Stimulated activated CD4-positive, alpha-beta T cell treated with anti-CD3 and anti-CD28 coated beads, Interleukin-1b, Interleukin-23, amount 100 ng/mL, for 24 hours (primary cell): ENCODE results near the gene GRIK3.

Experiments used
- DNase-seq, 4 experiments: peaks; one replicate each; pipeline ENCODE4 v3.0.0-alpha.2; 2020; ENCODE audit warnings: low read depth in 4 of 4, low spot score in 1 of 4

The GRIK3 gene

DNA sequence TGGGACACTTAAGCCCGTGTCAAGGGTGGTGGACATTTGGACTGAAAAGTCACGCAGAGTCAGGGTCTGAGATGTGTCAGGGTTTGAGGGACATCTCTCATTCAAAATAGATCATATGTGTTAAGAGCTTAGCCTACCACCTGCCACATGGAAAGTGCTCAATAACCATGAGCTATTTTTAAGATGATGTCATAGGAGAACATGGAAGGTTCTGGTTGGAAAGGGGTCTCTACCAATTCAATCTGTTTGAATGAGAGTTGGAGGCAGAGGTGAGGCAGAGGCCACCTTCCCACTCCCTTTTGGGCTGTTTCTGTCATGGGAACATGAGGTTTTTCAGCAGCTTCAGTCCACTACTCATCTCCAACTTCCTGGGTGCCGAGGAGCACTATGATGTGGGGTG is 239.9 kb downstream of the GRIK3 start:
- DNase-seq = no peak

DNA sequence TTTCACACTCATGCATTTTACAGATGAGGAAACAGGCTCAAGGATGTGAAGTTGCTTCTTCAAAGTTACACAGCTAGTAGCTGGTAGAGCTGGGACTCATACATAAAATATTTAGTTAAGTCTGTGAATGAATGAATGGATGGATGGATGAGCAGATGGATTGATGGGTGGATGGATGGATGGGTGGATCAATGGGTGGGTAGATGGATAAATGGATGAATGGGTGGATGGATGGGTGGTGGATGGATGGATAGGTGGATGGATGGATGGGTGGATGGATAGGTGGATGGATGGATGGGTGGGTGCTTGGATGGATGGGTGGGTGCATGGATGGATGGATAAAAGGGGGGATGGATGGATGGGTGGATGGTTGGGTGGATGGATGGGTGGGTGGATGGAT is 240.9 kb downstream of the GRIK3 start:
- no peak for DNase-seq

DNA sequence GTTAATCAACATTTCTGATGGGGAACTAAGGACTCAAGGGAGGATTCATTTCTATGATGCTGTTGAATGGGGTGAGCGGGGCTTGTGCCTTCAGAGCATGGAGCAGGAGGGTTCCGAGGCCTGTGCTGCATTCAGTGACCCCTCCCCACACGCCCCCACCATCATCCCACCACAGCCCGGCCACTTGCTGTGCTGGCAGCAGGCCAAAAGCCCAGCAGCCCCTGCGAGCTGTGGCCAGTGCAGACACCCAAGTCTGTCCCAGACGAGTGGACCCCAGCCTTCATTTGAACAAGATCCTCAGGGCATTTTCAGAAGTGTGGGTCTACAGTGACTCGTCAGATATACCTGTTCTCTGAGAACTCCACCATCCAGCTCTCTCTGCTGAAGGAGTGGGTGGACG is 242.0 kb downstream of the GRIK3 start:
- no peak for DNase-seq

DNA sequence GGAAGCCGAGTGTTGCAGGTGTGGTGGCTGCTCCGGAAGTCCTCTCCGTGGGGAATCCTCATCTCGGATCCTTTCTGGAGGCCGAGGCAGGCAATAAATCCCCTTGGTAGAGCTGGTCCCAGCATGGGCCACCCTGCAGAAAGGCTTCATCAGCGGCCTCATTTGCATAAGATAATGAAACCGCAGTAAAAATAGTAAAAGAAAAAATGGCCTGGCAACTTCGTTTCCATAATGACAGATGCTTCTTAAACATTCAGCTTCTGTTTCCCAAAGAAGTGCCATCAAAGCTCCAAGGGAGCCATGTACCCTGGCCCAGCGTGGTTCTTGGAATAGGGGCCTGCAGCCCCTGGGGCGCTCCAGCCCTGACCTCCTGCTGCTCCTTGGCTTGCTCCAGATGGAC is 244.1 kb downstream of the GRIK3 start:
- no peak for DNase-seq

DNA sequence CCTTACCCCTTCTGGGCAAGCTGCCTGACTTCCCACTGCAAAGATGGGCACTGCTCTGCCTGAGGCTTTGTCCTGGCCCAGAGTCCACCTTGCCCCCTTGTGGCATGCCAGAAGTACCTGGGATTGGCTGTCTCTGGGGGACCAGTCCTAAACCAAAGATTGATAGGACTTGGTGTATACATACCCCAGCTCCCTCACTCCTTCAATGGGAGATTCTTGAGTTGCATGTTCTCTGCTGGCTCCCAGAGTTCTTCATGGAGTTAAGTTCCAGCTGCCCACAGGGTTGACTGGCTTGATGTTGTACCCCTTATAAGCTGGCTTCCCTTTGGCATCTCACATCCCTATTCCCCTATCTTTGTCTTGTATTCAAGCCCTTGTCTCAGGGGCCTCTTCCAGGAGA is 244.8 kb downstream of the GRIK3 start:
- DNase-seq = no peak

GRCh38 chr1:36787312-36787913 is 246.9 kb downstream of the GRIK3 start:
- no peak for DNase-seq

- DNase-seq = no peak
These were observed 247.9 kb downstream of the GRIK3 start for GRCh38 chr1:36786425-36786824.

- no peak for DNase-seq
These were observed 250.0 kb downstream of the GRIK3 start for GRCh38 chr1:36784147-36784859.

- DNase-seq = no peak
These were observed 250.8 kb downstream of the GRIK3 start for GRCh38 chr1:36783475-36783874.

- no peak for DNase-seq
These were observed 251.5 kb downstream of the GRIK3 start for GRCh38 chr1:36782785-36783184.

DNA sequence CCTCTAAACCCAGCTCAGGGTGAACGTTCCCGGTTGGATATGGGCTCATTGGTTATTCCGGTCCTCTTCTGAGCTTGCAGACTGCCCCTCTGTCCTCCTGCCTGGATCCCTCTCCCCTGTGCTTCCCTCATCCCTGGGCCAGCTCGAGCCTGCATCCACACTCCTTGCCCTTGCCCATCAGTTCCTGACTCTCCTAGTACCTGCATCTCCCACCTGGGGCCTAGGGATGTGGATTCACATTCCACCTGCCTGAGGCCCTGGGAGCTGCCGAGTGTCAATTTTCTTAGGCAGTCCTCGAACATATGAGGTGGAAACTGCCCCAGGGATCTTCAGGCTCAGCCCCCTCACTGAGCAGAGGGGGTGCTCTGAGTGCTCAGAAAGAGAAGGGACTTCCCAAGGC is 252.2 kb downstream of the GRIK3 start:
- DNase-seq = no peak

DNA sequence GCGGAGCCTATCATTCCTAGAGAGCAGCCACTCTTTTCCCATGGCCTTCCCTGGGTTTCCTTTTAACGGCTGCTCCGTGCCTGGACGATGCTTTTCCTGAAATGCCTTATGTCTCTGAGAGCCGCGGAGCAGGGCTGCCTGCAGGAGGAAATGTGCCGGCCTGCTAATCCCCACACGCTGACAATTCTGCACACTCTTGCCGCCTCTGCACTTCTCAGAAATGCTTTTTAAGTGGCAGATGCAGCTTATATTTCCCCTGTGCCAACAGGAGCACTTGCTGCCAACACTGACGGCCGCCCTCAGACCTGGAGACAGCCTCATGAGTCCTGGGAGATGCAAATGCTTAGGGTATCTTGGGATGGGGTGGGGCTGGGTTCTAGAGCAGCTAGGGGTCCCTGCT is 253.2 kb downstream of the GRIK3 start:
- no peak for DNase-seq

- no peak for DNase-seq
These were observed 255.6 kb downstream of the GRIK3 start for GRCh38 chr1:36778740-36779139.

DNA sequence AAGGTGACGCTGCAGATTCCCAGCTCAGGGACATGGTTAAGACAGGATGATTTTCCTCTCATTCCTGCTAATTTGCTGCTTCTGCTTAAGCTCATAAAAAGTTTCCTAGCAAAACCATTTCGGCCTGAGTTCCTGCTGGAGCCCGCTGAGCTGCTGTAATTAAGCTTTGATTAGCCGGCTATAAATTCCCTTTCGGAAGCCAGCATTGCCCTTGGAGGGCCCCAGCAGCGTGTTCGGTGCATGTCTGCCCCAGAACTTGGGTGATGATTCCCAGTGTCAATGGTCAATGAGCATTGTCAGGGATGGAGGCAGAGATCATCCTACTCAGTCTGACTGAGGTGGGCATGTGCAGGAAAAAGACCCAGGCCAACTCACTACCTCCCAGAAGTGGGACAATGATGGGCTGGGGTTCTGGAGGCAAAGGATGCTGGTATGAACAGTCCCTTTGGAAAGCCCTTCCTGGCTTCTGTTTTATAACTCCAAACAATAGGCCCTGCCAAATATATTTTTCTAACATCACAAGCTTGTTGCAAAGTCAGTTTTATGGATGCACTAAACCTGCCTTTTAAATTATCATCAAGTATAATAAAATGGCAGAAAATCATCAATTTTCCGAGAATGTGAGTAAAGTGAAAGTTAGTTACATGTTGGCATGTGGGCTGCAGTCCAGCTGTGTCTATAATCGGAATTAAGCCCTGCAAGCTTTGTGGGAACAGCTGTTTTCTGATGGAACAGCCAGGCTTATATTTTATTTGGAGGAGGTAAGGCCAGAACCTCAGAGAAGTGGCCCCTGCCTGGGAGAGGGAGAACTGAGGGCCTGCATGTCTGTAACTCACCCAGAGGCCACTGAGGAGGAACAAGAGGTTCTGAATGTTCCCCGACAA is 257.1 kb downstream of the GRIK3 start:
- no peak for DNase-seq

GRCh38 chr1:36776256-36776655 is 258.1 kb downstream of the GRIK3 start:
- DNase-seq = no peak

DNA sequence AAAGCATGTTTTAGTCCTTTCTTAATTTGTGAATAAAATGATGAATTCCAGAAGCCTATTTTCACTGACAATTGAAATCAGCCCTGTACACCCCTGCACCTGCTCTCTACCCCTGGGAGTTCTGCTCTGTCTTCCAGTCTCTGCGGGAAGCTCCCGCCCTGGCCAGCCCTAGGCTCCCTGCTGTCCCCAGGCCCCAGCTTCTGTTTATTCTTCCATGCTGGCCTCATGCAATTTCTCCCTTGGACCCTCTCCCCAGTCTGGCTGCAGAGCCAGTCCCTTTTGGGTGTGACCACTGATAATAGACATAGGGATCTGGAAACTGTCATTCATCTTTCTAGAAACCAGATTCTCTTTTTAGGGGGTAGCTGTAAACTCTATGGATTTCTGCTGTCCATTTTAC is 258.6 kb downstream of the GRIK3 start:
- no peak for DNase-seq

DNA sequence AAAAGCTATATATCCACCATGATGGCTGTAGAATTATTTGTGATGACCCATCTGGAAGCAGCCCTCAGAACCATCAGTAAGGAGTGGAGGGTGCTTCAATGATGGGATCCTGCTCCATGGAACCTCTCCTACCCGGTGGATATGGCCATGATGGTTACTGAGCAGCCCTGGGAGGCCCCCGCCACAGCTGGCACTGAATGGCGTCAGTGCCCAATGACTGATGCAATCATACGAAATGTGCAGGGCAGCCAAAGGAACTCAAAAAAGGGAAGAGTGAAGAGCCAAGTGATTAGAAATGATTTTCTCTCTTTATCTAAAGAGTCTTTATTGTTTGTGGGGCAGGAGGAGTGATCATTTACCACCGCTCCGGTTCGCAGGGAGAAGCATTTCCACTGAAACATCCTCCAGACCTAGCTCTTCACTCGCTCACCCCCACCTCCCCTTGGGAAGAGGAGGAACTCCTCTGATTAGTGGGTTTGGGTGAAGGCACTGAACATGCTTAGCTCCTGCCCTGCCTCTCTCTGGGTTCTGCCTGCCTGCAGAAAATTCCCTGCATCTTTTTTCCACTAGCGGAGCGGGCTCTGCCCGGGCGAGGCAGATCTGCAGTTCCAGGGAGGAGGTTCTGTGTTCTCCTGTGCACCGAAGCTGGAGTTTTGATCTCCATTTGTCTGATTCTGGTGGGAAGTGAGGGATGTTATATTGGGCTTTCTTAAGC is 260.3 kb downstream of the GRIK3 start:
- DNase-seq = no peak

- no peak for DNase-seq
These were observed 261.4 kb downstream of the GRIK3 start for GRCh38 chr1:36772647-36773495.

DNA sequence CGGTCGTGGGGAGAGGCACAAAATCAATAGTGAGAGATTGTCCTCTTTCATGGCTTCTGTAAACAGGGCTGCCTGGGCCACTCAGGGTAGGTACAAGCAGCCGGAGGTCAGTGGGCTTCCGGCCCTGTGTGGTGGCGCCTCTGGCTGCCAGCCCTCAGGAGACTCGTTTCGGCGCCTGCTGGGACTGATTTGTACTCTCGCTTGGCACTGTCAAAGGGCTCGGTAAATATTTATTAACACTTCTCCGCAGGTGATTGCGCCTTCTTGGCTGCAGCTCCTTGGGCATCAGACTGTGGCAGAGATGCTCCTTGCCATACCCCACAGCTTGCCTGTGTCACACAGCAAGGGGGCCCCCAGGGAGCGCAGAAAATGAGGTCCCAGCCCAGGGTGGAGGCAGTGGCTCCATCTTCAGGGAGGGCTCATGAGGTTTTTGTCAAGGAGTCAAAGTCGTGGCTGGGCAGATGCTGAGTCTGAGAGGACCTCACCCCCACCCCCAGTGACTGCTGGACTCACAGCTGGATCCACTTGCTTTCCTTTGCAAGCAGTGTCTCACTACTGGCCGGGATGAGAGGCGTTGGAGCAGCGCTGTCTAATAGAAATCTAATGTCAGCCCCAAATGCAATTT is 262.5 kb downstream of the GRIK3 start:
- no peak for DNase-seq

DNA sequence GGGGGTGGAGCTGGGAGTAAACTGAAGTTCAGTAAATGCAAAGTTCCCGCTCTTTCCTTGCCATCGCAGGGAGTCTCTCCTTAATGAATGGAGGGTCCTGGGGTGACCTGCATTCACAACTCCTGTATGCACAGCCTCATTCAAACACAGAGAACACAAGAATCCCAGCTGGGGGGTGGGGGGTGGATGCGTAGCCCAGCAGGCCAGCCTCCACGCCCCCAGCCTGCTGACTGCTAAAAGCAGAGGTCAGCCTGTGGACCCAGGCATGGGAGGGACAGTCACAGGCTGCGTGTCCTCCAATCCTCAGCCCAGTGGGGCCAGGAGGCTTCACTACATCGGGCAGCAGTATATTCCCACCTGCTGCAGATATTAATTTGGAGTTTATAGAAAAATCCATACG is 263.1 kb downstream of the GRIK3 start:
- DNase-seq = no peak
